ENCODE measurements around the gene MPZL1.

Gene MPZL1

DNA sequence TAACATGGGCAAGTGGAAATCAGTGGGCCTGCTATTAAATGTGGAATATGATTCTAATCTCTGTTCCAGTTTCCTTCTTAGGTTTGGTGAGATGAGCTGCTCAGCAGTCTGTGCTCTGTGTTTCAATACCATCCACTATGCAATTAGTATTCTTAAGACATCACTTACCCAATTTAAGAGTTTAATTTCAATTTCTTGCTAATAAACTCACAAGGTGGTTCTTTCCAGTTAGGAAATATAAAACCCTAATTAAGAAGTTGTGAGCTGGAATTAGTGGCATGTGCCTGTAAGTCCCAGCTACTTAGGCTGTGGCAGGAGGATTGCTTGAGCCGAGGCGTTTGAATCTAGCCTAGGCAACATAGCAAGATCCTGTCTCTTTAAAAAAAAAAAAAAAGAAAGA, 51.7 kb downstream of the MPZL1 start:
- TF ChIP-seq, protein P1, sequence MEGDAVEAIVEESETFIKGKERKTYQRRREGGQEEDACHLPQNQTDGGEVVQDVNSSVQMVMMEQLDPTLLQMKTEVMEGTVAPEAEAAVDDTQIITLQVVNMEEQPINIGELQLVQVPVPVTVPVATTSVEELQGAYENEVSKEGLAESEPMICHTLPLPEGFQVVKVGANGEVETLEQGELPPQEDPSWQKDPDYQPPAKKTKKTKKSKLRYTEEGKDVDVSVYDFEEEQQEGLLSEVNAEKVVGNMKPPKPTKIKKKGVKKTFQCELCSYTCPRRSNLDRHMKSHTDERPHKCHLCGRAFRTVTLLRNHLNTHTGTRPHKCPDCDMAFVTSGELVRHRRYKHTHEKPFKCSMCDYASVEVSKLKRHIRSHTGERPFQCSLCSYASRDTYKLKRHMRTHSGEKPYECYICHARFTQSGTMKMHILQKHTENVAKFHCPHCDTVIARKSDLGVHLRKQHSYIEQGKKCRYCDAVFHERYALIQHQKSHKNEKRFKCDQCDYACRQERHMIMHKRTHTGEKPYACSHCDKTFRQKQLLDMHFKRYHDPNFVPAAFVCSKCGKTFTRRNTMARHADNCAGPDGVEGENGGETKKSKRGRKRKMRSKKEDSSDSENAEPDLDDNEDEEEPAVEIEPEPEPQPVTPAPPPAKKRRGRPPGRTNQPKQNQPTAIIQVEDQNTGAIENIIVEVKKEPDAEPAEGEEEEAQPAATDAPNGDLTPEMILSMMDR (IDR thresholded peaks at IDR 0.05; ENCODE audit: extremely low read depth, missing control alignments): no peak
- no peak for DNase-seq (ENCODE audit: low spot score)

DNA sequence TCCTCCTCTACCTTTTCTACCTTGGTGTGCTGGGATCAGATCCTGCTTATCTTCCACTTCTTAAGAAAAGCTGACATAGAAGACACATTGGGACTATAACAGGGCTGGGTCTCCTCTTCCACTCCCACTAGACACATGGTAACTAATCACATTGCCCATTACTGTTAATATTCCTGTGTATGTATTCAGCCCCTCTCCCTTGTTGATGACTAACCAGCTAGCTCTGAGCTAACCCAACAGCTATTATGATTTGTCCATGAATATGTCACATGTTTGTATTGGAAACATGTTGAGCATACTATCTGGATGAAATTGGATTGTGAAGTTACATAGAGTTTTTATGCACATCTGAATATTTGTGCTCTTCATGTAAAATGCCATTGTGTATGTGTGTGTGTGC, 52.9 kb downstream of the MPZL1 start:
- DNase-seq (ENCODE audit: low spot score): no peak
- TF ChIP-seq, protein P1 (IDR thresholded peaks at IDR 0.05; ENCODE audit: extremely low read depth, missing control alignments): no peak

DNA sequence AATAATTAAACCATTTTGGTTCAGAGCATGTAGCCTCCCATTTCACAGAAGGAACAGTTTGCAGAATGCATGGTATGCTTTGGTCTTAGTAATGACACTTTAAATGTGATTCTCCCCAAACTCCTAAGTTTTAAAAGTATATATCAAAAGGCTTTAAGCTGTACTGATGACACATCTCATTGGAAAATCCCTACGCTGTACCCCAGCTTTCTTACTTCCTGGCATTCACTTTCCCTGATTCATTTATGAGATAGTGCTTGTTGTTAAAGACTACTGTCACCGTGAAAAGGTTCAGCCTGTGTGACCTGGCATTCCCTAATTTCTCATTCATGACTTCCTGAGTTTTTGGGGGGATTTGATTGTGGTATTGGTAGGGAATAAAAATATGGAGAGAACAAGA, 53.4 kb downstream of the MPZL1 start:
- no peak for DNase-seq (ENCODE audit: low spot score)
- TF ChIP-seq, protein P1 (IDR thresholded peaks at IDR 0.05; ENCODE audit: extremely low read depth, missing control alignments): no peak

DNA sequence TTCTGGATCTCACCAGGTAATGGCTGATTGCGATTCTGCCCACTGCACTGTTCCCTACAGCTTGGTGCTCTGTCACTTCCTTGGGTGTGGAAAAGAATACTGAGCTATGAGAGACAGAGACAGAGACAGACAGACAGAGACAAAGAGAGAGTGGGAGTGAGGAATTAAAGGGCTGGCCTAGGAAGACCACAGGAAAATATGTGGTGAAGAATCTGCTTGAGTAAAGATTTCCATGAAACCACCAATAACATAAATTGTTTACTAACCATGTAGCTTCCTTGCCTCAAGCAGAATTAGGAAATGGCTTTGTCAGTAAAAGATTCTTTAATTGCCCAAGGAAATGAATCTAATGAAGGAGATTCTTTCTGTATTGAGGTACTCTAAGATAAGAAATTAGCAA, 54.4 kb downstream of the MPZL1 start:
- TF ChIP-seq, protein P1 (IDR thresholded peaks at IDR 0.05; ENCODE audit: extremely low read depth, missing control alignments): no peak
- DNase-seq (ENCODE audit: low spot score): no peak

DNA sequence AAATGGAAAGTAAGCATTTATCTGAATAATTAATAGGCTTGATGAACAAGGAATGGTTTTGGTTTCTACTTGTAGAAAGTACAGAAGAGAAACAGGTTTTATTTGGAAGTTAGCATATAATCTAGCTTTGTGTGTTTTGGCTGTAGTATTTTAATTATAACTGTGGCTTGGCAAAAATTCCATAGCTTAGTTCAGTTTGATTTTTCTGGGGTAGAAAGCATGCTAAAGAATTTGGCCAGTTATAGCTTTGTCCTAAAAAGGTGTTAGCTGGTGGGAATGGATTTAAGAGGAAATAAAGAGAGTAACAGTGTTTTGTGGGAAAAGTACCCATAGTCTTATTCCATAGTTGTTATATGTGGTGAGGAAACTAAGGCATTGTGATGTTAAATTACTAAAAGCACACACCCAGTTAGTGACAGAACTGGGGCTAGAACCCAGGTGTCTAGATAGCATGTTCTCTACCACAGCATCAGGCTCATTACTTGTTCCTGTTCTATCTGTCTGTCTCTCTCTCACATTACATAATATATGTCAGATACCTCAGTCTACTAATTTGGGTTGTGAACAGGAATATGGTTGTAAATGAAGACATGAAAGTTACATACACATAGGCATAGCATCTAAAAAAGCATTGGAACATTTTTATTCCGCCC, 55.0 kb downstream of the MPZL1 start:
- DNase-seq (ENCODE audit: low spot score): no peak
- TF ChIP-seq, protein P1 (IDR thresholded peaks at IDR 0.05; ENCODE audit: extremely low read depth, missing control alignments): no peak

DNA sequence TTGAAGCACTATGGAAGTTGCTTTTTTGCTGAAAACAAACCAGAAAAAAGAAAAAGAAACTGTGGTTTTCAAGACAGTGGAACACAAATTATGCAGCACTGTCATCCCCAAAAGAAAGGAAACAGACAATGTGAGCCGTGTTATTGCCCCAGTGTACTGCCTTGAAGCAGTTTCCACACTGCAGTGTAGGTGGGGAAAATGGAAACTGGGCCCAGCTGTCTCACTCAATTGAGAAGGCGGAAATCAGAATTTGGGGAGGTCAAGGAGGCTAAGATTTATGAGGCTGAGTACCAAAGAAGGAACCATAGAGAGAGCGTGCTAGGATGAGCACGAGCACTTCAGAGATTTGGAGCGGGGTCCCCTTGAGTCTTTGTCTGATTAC, 55.5 kb downstream of the MPZL1 start:
- TF ChIP-seq, protein P1 (IDR thresholded peaks at IDR 0.05; ENCODE audit: extremely low read depth, missing control alignments): no peak
- DNase-seq (ENCODE audit: low spot score): no peak

DNA sequence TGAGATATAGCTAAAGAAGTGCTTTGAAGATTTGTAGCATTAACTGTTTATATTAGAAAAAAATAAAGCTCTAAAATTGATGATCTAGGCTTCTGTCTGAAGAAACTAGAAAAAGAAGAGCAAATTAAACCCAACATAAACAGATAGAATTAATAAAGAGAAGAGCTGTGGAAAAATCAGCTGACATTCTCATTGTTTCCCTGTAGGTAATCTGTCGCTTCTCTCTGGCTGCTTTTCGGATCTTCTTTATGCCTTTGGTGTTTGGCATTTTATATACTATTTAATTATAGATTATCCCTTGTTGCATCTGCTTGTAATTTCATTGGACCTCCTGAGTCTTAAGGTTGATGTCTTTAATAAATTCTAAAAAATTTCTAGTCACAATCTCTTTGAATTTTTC, 59.8 kb downstream of the MPZL1 start:
- no peak for DNase-seq (ENCODE audit: low spot score)
- TF ChIP-seq, protein P1 (IDR thresholded peaks at IDR 0.05; ENCODE audit: extremely low read depth, missing control alignments): no peak
